Liver (tissue), 9 donors: Measurements from ENCODE around the gene ROBO3. TPM values are rescaled to one million over a fixed set of nuclear protein-coding genes. Genes with fewer than 3 reads are reported as not detected.

Source experiments
- DNase-seq: peaks from one replicate; pipeline ENCODE4 v3.0.0-alpha.2; 2017; ENCODE audit warnings: low spot score
- H3K27ac ChIP-seq, 2 donors: one replicate each; pipeline ENCODE4 v1.7.0; 2013; ENCODE audit warnings: inconsistent platforms in 2 of 2, low read length in 2 of 2, control low read depth in 1 of 2, low read depth in 1 of 2, mild to moderate bottlenecking in 1 of 2
- H3K27me3 ChIP-seq, 4 donors: one replicate each; pipeline versions ENCODE4 v1.6.1 to v1.7.0; 2013; ENCODE audit warnings: low read length in 3 of 4, inconsistent platforms in 1 of 4, mild to moderate bottlenecking in 1 of 4, moderate library complexity in 1 of 4; ENCODE audit not compliant: control insufficient read depth in 4 of 4, insufficient read depth in 4 of 4
- H3K36me3 ChIP-seq, 4 donors: one replicate each; pipeline versions ENCODE4 v1.6.1 to v1.7.0; 2013; ENCODE audit warnings: low read length in 3 of 4, mild to moderate bottlenecking in 3 of 4, low read depth in 1 of 4, moderate library complexity in 1 of 4; ENCODE audit not compliant: control insufficient read depth in 4 of 4, insufficient read depth in 3 of 4
- H3K4me1 ChIP-seq, 4 donors: one replicate each; pipeline versions ENCODE4 v1.6.1 to v1.7.0; 2013; ENCODE audit warnings: low read length in 3 of 4, mild to moderate bottlenecking in 3 of 4, moderate library complexity in 1 of 4; ENCODE audit not compliant: control insufficient read depth in 4 of 4, insufficient read depth in 4 of 4
- H3K4me3 ChIP-seq, 3 donors: one replicate each; pipeline versions ENCODE4 v1.6.1 to v1.7.0; 2013; ENCODE audit warnings: low read length in 3 of 3, control low read depth in 1 of 3, low read depth in 1 of 3, mild to moderate bottlenecking in 1 of 3
- H3K9ac ChIP-seq, 2 donors: one replicate each; pipeline ENCODE4 v1.7.0; 2013; ENCODE audit warnings: low read length in 2 of 2, mild to moderate bottlenecking in 2 of 2, moderate library complexity in 2 of 2, control low read depth in 1 of 2, low read depth in 1 of 2
- H3K9me3 ChIP-seq, 4 donors: one replicate each; pipeline versions ENCODE4 v1.6.1 to v1.7.0; 2013; ENCODE audit warnings: low read length in 3 of 4; ENCODE audit not compliant: control insufficient read depth in 4 of 4
- CTCF ChIP-seq: fragments of 150-350 bp; IDR thresholded peaks from 2 replicates; pipeline ENCODE4 v1.5.1; 2017; ENCODE audit warnings: improper control_type of control experiment, low read depth, low read length; ENCODE audit not compliant: missing input control
- EGR1 ChIP-seq, 2 donors: IDR thresholded peaks; 2 replicates each; pipeline ENCODE4 v1.6.1; 2016 to 2018; ENCODE audit warnings: antibody characterized with exemption in 2 of 2, low read depth in 2 of 2
- FOXA1 ChIP-seq: IDR thresholded peaks from 2 replicates; pipeline ENCODE4 v1.6.1; 2016; ENCODE audit warnings: antibody characterized with exemption
- FOXA2 ChIP-seq: IDR thresholded peaks from 2 replicates; pipeline ENCODE4 v1.6.1; 2016; ENCODE audit warnings: antibody characterized with exemption
- GABPA ChIP-seq, 2 donors: IDR thresholded peaks in 1 of 2; conservative IDR thresholded peaks in 1 of 2; 2 replicates each; pipeline ENCODE4 v1.6.1; 2016; ENCODE audit warnings: antibody characterized with exemption in 2 of 2, mild to moderate bottlenecking in 1 of 2, moderate library complexity in 1 of 2
- HNF4A ChIP-seq, 2 donors: conservative IDR thresholded peaks; 2 replicates each; pipeline ENCODE4 v1.6.1; 2016; ENCODE audit warnings: antibody characterized with exemption in 2 of 2, mild to moderate bottlenecking in 2 of 2
- HNF4G ChIP-seq: IDR thresholded peaks from 2 replicates; pipeline ENCODE4 v1.6.1; 2016; ENCODE audit warnings: antibody characterized with exemption
- JUND ChIP-seq, 2 donors: IDR thresholded peaks; 2 replicates each; pipeline ENCODE4 v1.6.1; 2016; ENCODE audit warnings: antibody characterized with exemption in 2 of 2
- MAX ChIP-seq: IDR thresholded peaks from 2 replicates; pipeline ENCODE4 v1.6.1; 2016; ENCODE audit warnings: antibody characterized with exemption
- NR2F2 ChIP-seq: IDR thresholded peaks from 2 replicates; pipeline ENCODE4 v1.6.1; 2016; ENCODE audit warnings: antibody characterized with exemption
- RAD21 ChIP-seq, 2 donors: IDR thresholded peaks; 2 replicates each; pipeline ENCODE4 v1.6.1; 2016; ENCODE audit warnings: antibody characterized with exemption in 2 of 2, mild to moderate bottlenecking in 2 of 2
- REST ChIP-seq: IDR thresholded peaks from 2 replicates; pipeline ENCODE4 v1.6.1; 2016; ENCODE audit warnings: antibody characterized with exemption, mild to moderate bottlenecking
- RXRA ChIP-seq, 2 donors: IDR thresholded peaks; 2 replicates each; pipeline ENCODE4 v1.6.1; 2017 to 2018; ENCODE audit warnings: antibody characterized with exemption in 2 of 2, mild to moderate bottlenecking in 1 of 2
- SP1 ChIP-seq: IDR thresholded peaks from 2 replicates; pipeline ENCODE4 v1.6.1; 2018; ENCODE audit warnings: antibody characterized with exemption, mild to moderate bottlenecking
- ZBTB33 ChIP-seq: IDR thresholded peaks from 2 replicates; pipeline ENCODE4 v1.6.1; 2016; ENCODE audit warnings: antibody characterized with exemption
- WGBS: extraction: QIAGEN DNeasy Blood & Tissue Kit; methylation state at CpG from one replicate; pipeline ENCODE4 v1.1.7; 2013; 5-methylcytosine and 5-hydroxymethylcytosine counted together
- polyA plus RNA-seq, 2 donors: library from polyadenylated mRNA; stranded (reverse) in 1 of 2; unstranded in 1 of 2; fragments of 200-250 nt in 1 of 2; fragments of >200 nt in 1 of 2; fragmentation: Nextera tagmentation in 1 of 2; extraction: Ambion mirVana in 1 of 2; gene quantifications; one replicate each; pipeline versions ENCODE4 v1.2.1 to v1.2.3, GENCODE V29; 2013 to 2015
- total RNA-seq, 2 donors: library from RNA; depleted of rRNA; stranded (reverse); fragments of >200 nt; gene quantifications; one replicate each; pipeline ENCODE4 v1.2.3, GENCODE V29; 2014
- donor health status: healthy.
- donor health status: healthy.
- donor health status: healthy.
- donor health status: healthy.
- donor health status: healthy.

ROBO3 gene
- total and polyA plus RNA-seq, 4 donors = 1.1 to 2.2 (median 1.4) TPM

- no peak for TF ChIP-seq CTCF
- TF ChIP-seq MAX = no peak
- no peak for TF ChIP-seq EGR1 (IDR thresholded peaks at IDR 0.05; ENCODE audit: low read depth in 2 of 2)
- TF ChIP-seq ZBTB33 = no peak
- no peak for TF ChIP-seq RXRA (IDR thresholded peaks at IDR 0.05)
- TF ChIP-seq HNF4A (conservative IDR thresholded peaks at IDR 0.05) = no peak
- TF ChIP-seq FOXA2 = no peak
- TF ChIP-seq REST = no peak
- no peak for TF ChIP-seq GABPA (IDR thresholded peaks at IDR 0.05 in 1 of 2, conservative IDR thresholded peaks at IDR 0.05 in 1 of 2)
- TF ChIP-seq RAD21 (IDR thresholded peaks at IDR 0.05) = no peak
- no peak for TF ChIP-seq NR2F2
- no peak for TF ChIP-seq FOXA1
- TF ChIP-seq JUND (IDR thresholded peaks at IDR 0.05) = no peak
- TF ChIP-seq SP1 = no peak
- no peak for TF ChIP-seq HNF4G
- Histone ChIP-seq H3K27ac (no peak overlapping the region), H3K4me3 (no peak overlapping the region), H3K36me3 (no peaks in the 10 kb centered on the region), H3K27me3 (no peaks in the 10 kb centered on the region), H3K9ac (no peak overlapping the region), H3K4me1 (peaks cover 0 to 17% (median 14%) of the 10 kb centered on the region in 4 donors), H3K9me3 (no peaks in the 10 kb centered on the region)
- DNase-seq = no peak
- 91% methylated on average over 11 of the region's 11 CpGs for WGBS
Measured at GRCh38 chr11:124886476-124886875, 21.2 kb downstream of the ROBO3 start.

- Histone ChIP-seq H3K27me3 (no peaks in the 10 kb centered on the region), H3K27ac (no peak overlapping the region), H3K36me3 (no peaks in the 10 kb centered on the region), H3K9me3 (no peaks in the 10 kb centered on the region), H3K4me1 (peaks cover 0 to 15% (median 10%) of the 10 kb centered on the region in 4 donors), H3K4me3 (no peak overlapping the region), H3K9ac (no peak overlapping the region)
- DNase-seq = no peak
- WGBS = 89% methylated on average over 12 of the region's 12 CpGs
- TF ChIP-seq CTCF (no peak), FOXA1 (no peak), ZBTB33 (no peak), HNF4A (conservative IDR thresholded peaks at IDR 0.05) (no peak), SP1 (no peak), REST (no peak)
Measured at GRCh38 chr11:124886978-124887666, 21.9 kb downstream of the ROBO3 start.
